Measurements from ENCODE around the gene TPP2. TPM values are rescaled to one million over a fixed set of nuclear protein-coding genes. Genes with fewer than 3 reads are reported as not detected.

The TPP2 gene
- polyA plus RNA-seq, 4 donors, result 10.5 to 39.8 (median 15.4) TPM

- peaks cover 0 to 3% (median 0%) of the 10 kb centered on the region in 3 donors for H3K4me1 ChIP-seq (ENCODE audit: control insufficient read depth in 3 of 3, insufficient read depth in 2 of 3, low read depth in 1 of 3, low read length in 2 of 3)
- H3K36me3 ChIP-seq (ENCODE audit: control insufficient read depth in 3 of 3, insufficient read depth in 2 of 3, low read depth in 1 of 3, low read length in 3 of 3), result peaks cover 8 to 28% (median 11%) of the 10 kb centered on the region in 3 donors
- FAIRE-seq (no peak), DNase-seq (no peak)
- no peak overlapping the region for H3K4me3 ChIP-seq (ENCODE audit: low read depth in 1 of 3, low read length in 3 of 3)
- WGBS, 3 donors, result 95 to 97% (median 95%) methylated on average over 9 of the region's 9 CpGs
- no peaks in the 10 kb centered on the region for H3K27me3 ChIP-seq (ENCODE audit: control insufficient read depth in 3 of 3, insufficient read depth in 3 of 3, low read length in 3 of 3)
- no peak overlapping the region for H3K27ac ChIP-seq (ENCODE audit: low read depth in 1 of 3, low read length in 2 of 3)
- H3K9me3 ChIP-seq (ENCODE audit: control insufficient read depth in 2 of 2, insufficient read depth in 1 of 2, low read depth in 1 of 2, low read length in 1 of 2), result no peaks in the 10 kb centered on the region
These were observed 9.9 kb downstream of the TPP2 start for GRCh38 chr13:102606537-102607309.

- 92 to 98% (median 94%) methylated on average over 2 of the region's 2 CpGs for WGBS, 3 donors
- no peak for FAIRE-seq
- no peak for DNase-seq
- H3K27me3 ChIP-seq (ENCODE audit: control insufficient read depth in 3 of 3, insufficient read depth in 3 of 3, low read length in 3 of 3), result no peaks in the 10 kb centered on the region
- H3K27ac ChIP-seq (ENCODE audit: low read depth in 1 of 3, low read length in 2 of 3), result no peak overlapping the region
- peaks cover 8 to 30% (median 13%) of the 10 kb centered on the region in 3 donors for H3K36me3 ChIP-seq (ENCODE audit: control insufficient read depth in 3 of 3, insufficient read depth in 2 of 3, low read depth in 1 of 3, low read length in 3 of 3)
- no peak overlapping the region for H3K4me3 ChIP-seq (ENCODE audit: low read depth in 1 of 3, low read length in 3 of 3)
- H3K9me3 ChIP-seq (ENCODE audit: control insufficient read depth in 2 of 2, insufficient read depth in 1 of 2, low read depth in 1 of 2, low read length in 1 of 2), result no peaks in the 10 kb centered on the region
- H3K4me1 ChIP-seq (ENCODE audit: control insufficient read depth in 3 of 3, insufficient read depth in 2 of 3, low read depth in 1 of 3, low read length in 2 of 3), result peaks cover 0 to 3% (median 0%) of the 10 kb centered on the region in 3 donors
These were observed 12.2 kb downstream of the TPP2 start for GRCh38 chr13:102608974-102609373.

- Histone ChIP-seq H3K27me3 (ENCODE audit: control insufficient read depth in 3 of 3, insufficient read depth in 3 of 3, low read length in 3 of 3) (no peaks in the 10 kb centered on the region), H3K4me1 (ENCODE audit: control insufficient read depth in 3 of 3, insufficient read depth in 2 of 3, low read depth in 1 of 3, low read length in 2 of 3) (peaks cover 0 to 3% (median 0%) of the 10 kb centered on the region in 3 donors), H3K36me3 (ENCODE audit: control insufficient read depth in 3 of 3, insufficient read depth in 2 of 3, low read depth in 1 of 3, low read length in 3 of 3) (peaks cover 8 to 30% (median 13%) of the 10 kb centered on the region in 3 donors), H3K9me3 (ENCODE audit: control insufficient read depth in 2 of 2, insufficient read depth in 1 of 2, low read depth in 1 of 2, low read length in 1 of 2) (no peaks in the 10 kb centered on the region), H3K4me3 (ENCODE audit: low read depth in 1 of 3, low read length in 3 of 3) (no peak overlapping the region), H3K27ac (ENCODE audit: low read depth in 1 of 3, low read length in 2 of 3) (no peak overlapping the region)
- no peak for DNase-seq
- no peak for FAIRE-seq
- WGBS, 3 donors, result 81 to 98% (median 89%) methylated on average over 4 of the region's 4 CpGs
These were observed 12.9 kb downstream of the TPP2 start for GRCh38 chr13:102609696-102610095.

- whole genome bisulfite sequencing, 3 donors, result 95 to 97% (median 96%) methylated on average over 9 of the region's 9 CpGs
- Histone ChIP-seq H3K9me3 (ENCODE audit: control insufficient read depth in 2 of 2, insufficient read depth in 1 of 2, low read depth in 1 of 2, low read length in 1 of 2) (no peaks in the 10 kb centered on the region), H3K27ac (ENCODE audit: low read depth in 1 of 3, low read length in 2 of 3) (no peak overlapping the region), H3K4me3 (ENCODE audit: low read depth in 1 of 3, low read length in 3 of 3) (no peak overlapping the region), H3K36me3 (ENCODE audit: control insufficient read depth in 3 of 3, insufficient read depth in 2 of 3, low read depth in 1 of 3, low read length in 3 of 3) (peaks cover 8 to 29% (median 17%) of the 10 kb centered on the region in 3 donors), H3K27me3 (ENCODE audit: control insufficient read depth in 3 of 3, insufficient read depth in 3 of 3, low read length in 3 of 3) (no peaks in the 10 kb centered on the region), H3K4me1 (ENCODE audit: control insufficient read depth in 3 of 3, insufficient read depth in 2 of 3, low read depth in 1 of 3, low read length in 2 of 3) (no peaks in the 10 kb centered on the region)
- FAIRE-seq (no peak), DNase-seq (no peak)
These were observed 13.6 kb downstream of the TPP2 start for GRCh38 chr13:102610296-102610895.

- FAIRE-seq, result no peak
- WGBS, 3 donors, result 92 to 95% (median 93%) methylated on average over 4 of the region's 4 CpGs
These were observed 21.0 kb downstream of the TPP2 start for GRCh38 chr13:102617697-102618350.

GRCh38 chr13:102620516-102620915 is 23.7 kb downstream of the TPP2 start:
- no peak for DNase-seq
- 87 to 97% (median 96%) methylated on average over 6 of the region's 6 CpGs for WGBS, 3 donors
- no peak overlapping the region for H3K27ac ChIP-seq (ENCODE audit: low read depth in 1 of 3, low read length in 2 of 3)
- no peaks in the 10 kb centered on the region for H3K9me3 ChIP-seq (ENCODE audit: control insufficient read depth in 2 of 2, insufficient read depth in 1 of 2, low read depth in 1 of 2, low read length in 1 of 2)
- no peak overlapping the region for H3K4me3 ChIP-seq (ENCODE audit: low read depth in 1 of 3, low read length in 3 of 3)
- no peaks in the 10 kb centered on the region for H3K4me1 ChIP-seq (ENCODE audit: control insufficient read depth in 3 of 3, insufficient read depth in 2 of 3, low read depth in 1 of 3, low read length in 2 of 3)
- H3K27me3 ChIP-seq (ENCODE audit: control insufficient read depth in 3 of 3, insufficient read depth in 3 of 3, low read length in 3 of 3), result no peaks in the 10 kb centered on the region
- peaks cover 11 to 16% (median 12%) of the 10 kb centered on the region in 3 donors for H3K36me3 ChIP-seq (ENCODE audit: control insufficient read depth in 3 of 3, insufficient read depth in 2 of 3, low read depth in 1 of 3, low read length in 3 of 3)
- no peak for FAIRE-seq

More at GRCh38 chr13:102617697-102618350, 21.0 kb downstream of the TPP2 start:
- no peaks in the 10 kb centered on the region for H3K9me3 ChIP-seq (ENCODE audit: control insufficient read depth in 2 of 2, insufficient read depth in 1 of 2, low read depth in 1 of 2, low read length in 1 of 2)
- peaks cover 10 to 12% (median 11%) of the 10 kb centered on the region in 3 donors for H3K36me3 ChIP-seq (ENCODE audit: control insufficient read depth in 3 of 3, insufficient read depth in 2 of 3, low read depth in 1 of 3, low read length in 3 of 3)
- H3K4me1 ChIP-seq (ENCODE audit: control insufficient read depth in 3 of 3, insufficient read depth in 2 of 3, low read depth in 1 of 3, low read length in 2 of 3), result no peaks in the 10 kb centered on the region
- no peaks in the 10 kb centered on the region for H3K27me3 ChIP-seq (ENCODE audit: control insufficient read depth in 3 of 3, insufficient read depth in 3 of 3, low read length in 3 of 3)
- H3K27ac ChIP-seq (ENCODE audit: low read depth in 1 of 3, low read length in 2 of 3), result no peak overlapping the region
- no peak for DNase-seq
- no peak overlapping the region for H3K4me3 ChIP-seq (ENCODE audit: low read depth in 1 of 3, low read length in 3 of 3)

- peaks cover 11 to 18% (median 15%) of the 10 kb centered on the region in 3 donors for H3K36me3 ChIP-seq (ENCODE audit: control insufficient read depth in 3 of 3, insufficient read depth in 2 of 3, low read depth in 1 of 3, low read length in 3 of 3)
- H3K9me3 ChIP-seq (ENCODE audit: control insufficient read depth in 2 of 2, insufficient read depth in 1 of 2, low read depth in 1 of 2, low read length in 1 of 2), result no peaks in the 10 kb centered on the region
- no peak for DNase-seq
- no peak overlapping the region for H3K4me3 ChIP-seq (ENCODE audit: low read depth in 1 of 3, low read length in 3 of 3)
- FAIRE-seq, result no peak
- H3K27me3 ChIP-seq (ENCODE audit: control insufficient read depth in 3 of 3, insufficient read depth in 3 of 3, low read length in 3 of 3), result no peaks in the 10 kb centered on the region
- no peaks in the 10 kb centered on the region for H3K4me1 ChIP-seq (ENCODE audit: control insufficient read depth in 3 of 3, insufficient read depth in 2 of 3, low read depth in 1 of 3, low read length in 2 of 3)
- 42 to 71% (median 55%) methylated on average over 1 of the region's 1 CpG for WGBS, 3 donors
- H3K27ac ChIP-seq (ENCODE audit: low read depth in 1 of 3, low read length in 2 of 3), result no peak overlapping the region
These were observed 30.1 kb downstream of the TPP2 start for GRCh38 chr13:102626928-102627327.

- whole genome bisulfite sequencing, 3 donors, result 76 to 80% (median 77%) methylated on average over 4 of the region's 4 CpGs
These were observed 31.8 kb downstream of the TPP2 start for GRCh38 chr13:102628559-102628958.

More at GRCh38 chr13:102628559-102628958, 31.8 kb downstream of the TPP2 start:
- Histone ChIP-seq H3K4me1 (ENCODE audit: control insufficient read depth in 3 of 3, insufficient read depth in 2 of 3, low read depth in 1 of 3, low read length in 2 of 3) (no peaks in the 10 kb centered on the region), H3K9me3 (ENCODE audit: control insufficient read depth in 2 of 2, insufficient read depth in 1 of 2, low read depth in 1 of 2, low read length in 1 of 2) (no peaks in the 10 kb centered on the region), H3K36me3 (ENCODE audit: control insufficient read depth in 3 of 3, insufficient read depth in 2 of 3, low read depth in 1 of 3, low read length in 3 of 3) (peaks cover 7 to 14% (median 13%) of the 10 kb centered on the region in 3 donors), H3K27me3 (ENCODE audit: control insufficient read depth in 3 of 3, insufficient read depth in 3 of 3, low read length in 3 of 3) (no peaks in the 10 kb centered on the region), H3K4me3 (ENCODE audit: low read depth in 1 of 3, low read length in 3 of 3) (no peak overlapping the region), H3K27ac (ENCODE audit: low read depth in 1 of 3, low read length in 2 of 3) (no peak overlapping the region)
- FAIRE-seq (no peak), DNase-seq (no peak)

Data from small intestine (tissue), 7 donors.